HG03469 (cell line): ENCODE measurements around the gene RNU4-1.

Source experiments
- ATAC-seq: cut with Tn5 transposase; IDR thresholded peaks from one replicate; pipeline ENCODE4 v1.9.1; 2021; ENCODE audit warnings: mild to moderate bottlenecking, moderate library complexity, moderate number of reproducible peaks; ENCODE audit not compliant: unreplicated experiment

Gene RNU4-1

GRCh38 chr12:120290609-120291305, 2.3 kb downstream of the RNU4-1 start:
- ATAC-seq = no peak

GRCh38 chr12:120287491-120287890, 5.5 kb downstream of the RNU4-1 start:
- ATAC-seq = no peak

GRCh38 chr12:120286768-120287490, 6.1 kb downstream of the RNU4-1 start:
- no peak for ATAC-seq

GRCh38 chr12:120284381-120284780, 8.7 kb downstream of the RNU4-1 start:
- ATAC-seq = no peak

GRCh38 chr12:120283318-120283717, 9.7 kb downstream of the RNU4-1 start:
- no peak for ATAC-seq

- no peak for ATAC-seq
Measured at GRCh38 chr12:120278137-120279069, 14.6 kb downstream of the RNU4-1 start.

GRCh38 chr12:120276734-120277133, 16.3 kb downstream of the RNU4-1 start:
- no peak for ATAC-seq

- ATAC-seq = no peak
Measured at GRCh38 chr12:120267736-120268135, 25.3 kb downstream of the RNU4-1 start.

GRCh38 chr12:120266180-120266870, 26.7 kb downstream of the RNU4-1 start:
- no peak for ATAC-seq

GRCh38 chr12:120265473-120266179, 27.4 kb downstream of the RNU4-1 start, which contains the start of gene PXN:
PXN (minus strand) TSS chr12:120265730; CDS start chr12:120265629, 101 bp downstream.
- ATAC-seq = no peak

GRCh38 chr12:120264904-120265472, 28.0 kb downstream of the RNU4-1 start:
- no peak for ATAC-seq

GRCh38 chr12:120264086-120264903, 28.7 kb downstream of the RNU4-1 start:
- ATAC-seq = no peak

GRCh38 chr12:120263748-120264085, 29.3 kb downstream of the RNU4-1 start:
- no peak for ATAC-seq

- no peak for ATAC-seq
Measured at GRCh38 chr12:120262852-120263747, 29.9 kb downstream of the RNU4-1 start.

GRCh38 chr12:120261951-120262851, 30.8 kb downstream of the RNU4-1 start:
- ATAC-seq = no peak

- no peak for ATAC-seq
Measured at GRCh38 chr12:120260607-120261006, 32.4 kb downstream of the RNU4-1 start.
